IMR-90 (cell line): ENCODE results near the gene MKRN2OS.

Source experiments
- RAD21 ChIP-seq: IDR thresholded peaks from 2 replicates; pipeline ENCODE4 v1.6.1; 2012; ENCODE audit warnings: low read length, improper control_type of control experiment
- RCOR1 ChIP-seq: IDR thresholded peaks from 2 replicates; pipeline ENCODE4 v1.6.1; 2012; ENCODE audit warnings: mild to moderate bottlenecking, low read length, improper control_type of control experiment; ENCODE audit not compliant: insufficient replicate concordance
- TF ChIP-seq, protein P1 (sequence below): conservative IDR thresholded peaks from 2 replicates; pipeline ENCODE4 v1.5.1; 2012; ENCODE audit warnings: mild to moderate bottlenecking, low read depth, low read length, improper control_type of control experiment

- TF ChIP-seq, protein P1, sequence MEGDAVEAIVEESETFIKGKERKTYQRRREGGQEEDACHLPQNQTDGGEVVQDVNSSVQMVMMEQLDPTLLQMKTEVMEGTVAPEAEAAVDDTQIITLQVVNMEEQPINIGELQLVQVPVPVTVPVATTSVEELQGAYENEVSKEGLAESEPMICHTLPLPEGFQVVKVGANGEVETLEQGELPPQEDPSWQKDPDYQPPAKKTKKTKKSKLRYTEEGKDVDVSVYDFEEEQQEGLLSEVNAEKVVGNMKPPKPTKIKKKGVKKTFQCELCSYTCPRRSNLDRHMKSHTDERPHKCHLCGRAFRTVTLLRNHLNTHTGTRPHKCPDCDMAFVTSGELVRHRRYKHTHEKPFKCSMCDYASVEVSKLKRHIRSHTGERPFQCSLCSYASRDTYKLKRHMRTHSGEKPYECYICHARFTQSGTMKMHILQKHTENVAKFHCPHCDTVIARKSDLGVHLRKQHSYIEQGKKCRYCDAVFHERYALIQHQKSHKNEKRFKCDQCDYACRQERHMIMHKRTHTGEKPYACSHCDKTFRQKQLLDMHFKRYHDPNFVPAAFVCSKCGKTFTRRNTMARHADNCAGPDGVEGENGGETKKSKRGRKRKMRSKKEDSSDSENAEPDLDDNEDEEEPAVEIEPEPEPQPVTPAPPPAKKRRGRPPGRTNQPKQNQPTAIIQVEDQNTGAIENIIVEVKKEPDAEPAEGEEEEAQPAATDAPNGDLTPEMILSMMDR: no peak
- TF ChIP-seq RCOR1: no peak
- TF ChIP-seq RAD21: no peak
Measured at GRCh38 chr3:12507591-12508281, 37.6 kb downstream of the MKRN2OS start.
